Upper lobe of left lung (tissue), 4 donors: Measurements from ENCODE around the gene PCDHA6.

Source experiments
- CTCF ChIP-seq, 6 experiments: fragments of 450-650 bp in 4 of 6; fragments of 200-600 bp in 2 of 6; sonication (generic) in 2 of 6; IDR thresholded peaks; one replicate each; pipeline ENCODE4 v1.5.1; 2016 to 2019; ENCODE audit warnings: antibody characterized with exemption in 6 of 6
- POLR2A ChIP-seq, 4 donors: fragments of 450-650 bp; IDR thresholded peaks; one replicate each; pipeline ENCODE4 v1.5.1; 2016 to 2017; ENCODE audit warnings: antibody characterized with exemption in 4 of 4, mild to moderate bottlenecking in 2 of 4
- POLR2AphosphoS5 ChIP-seq, 2 donors: sonication (generic); formaldehyde crosslinking; IDR thresholded peaks; one replicate each; pipeline ENCODE4 v1.5.1; 2017; ENCODE audit warnings: antibody characterized with exemption in 2 of 2

DNA sequence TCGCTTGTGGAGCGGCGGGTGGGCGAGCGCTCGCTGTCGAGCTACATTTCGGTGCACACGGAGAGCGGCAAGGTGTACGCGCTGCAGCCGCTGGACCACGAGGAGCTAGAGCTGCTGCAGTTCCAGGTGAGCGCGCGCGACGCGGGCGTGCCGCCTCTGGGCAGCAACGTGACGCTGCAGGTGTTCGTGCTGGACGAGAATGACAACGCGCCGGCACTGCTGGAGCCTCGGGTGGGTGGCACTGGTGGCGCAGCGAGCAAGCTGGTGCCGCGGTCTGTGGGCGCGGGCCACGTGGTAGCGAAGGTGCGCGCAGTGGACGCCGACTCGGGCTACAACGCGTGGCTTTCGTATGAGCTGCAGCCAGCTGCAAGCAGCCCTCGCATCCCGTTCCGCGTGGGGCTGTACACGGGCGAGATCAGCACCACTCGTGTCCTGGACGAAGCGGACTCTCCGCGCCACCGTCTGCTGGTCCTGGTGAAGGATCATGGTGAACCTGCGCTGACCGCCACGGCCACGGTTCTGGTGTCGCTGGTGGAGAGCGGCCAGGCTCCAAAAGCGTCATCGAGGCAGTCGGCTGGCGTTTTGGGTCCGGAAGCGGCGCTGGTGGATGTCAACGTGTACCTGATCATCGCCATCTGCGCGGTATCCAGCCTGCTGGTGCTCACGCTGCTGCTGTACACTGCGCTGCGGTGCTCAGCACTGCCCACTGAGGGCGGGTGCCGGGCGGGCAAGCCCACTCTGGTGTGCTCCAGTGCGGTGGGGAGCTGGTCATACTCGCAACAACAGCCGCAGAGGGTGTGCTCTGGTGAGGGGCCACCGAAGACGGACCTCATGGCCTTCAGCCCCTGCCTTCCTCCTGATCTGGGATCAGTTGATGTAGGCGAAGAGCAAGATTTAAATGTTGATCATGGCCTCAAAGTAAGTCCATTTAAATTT lies 15.3 kb downstream of the PCDHA6 start:
- TF ChIP-seq CTCF (IDR thresholded peaks at IDR 0.05) = no peak
- TF ChIP-seq POLR2A (IDR thresholded peaks at IDR 0.05) = no peak
- no peak for TF ChIP-seq POLR2AphosphoS5 (IDR thresholded peaks at IDR 0.05)
